Activated CD4-positive, alpha-beta T cell treated with anti-CD3 and anti-CD28 coated beads, Interleukin-2, amount 10 ng/mL, durations not matched to agents 24 days and 14 days (primary cell): ENCODE data around the gene CRYGB. TPM values are rescaled to one million over a fixed set of nuclear protein-coding genes. Genes with fewer than 3 reads are reported as not detected.
A peak's percentile ranks its signal among the peaks of the same experiment; 100 is the strongest.

Source experiments
- DNase-seq: peaks from one replicate; pipeline ENCODE4 v3.0.0; 2022
- H3K27ac Mint-ChIP-seq: one replicate; pipeline ENCODE4 v1.8.0; 2022; ENCODE audit warnings: mild to moderate bottlenecking, mixed read lengths
- H3K27me3 Mint-ChIP-seq: one replicate; pipeline ENCODE4 v1.8.0; 2022; ENCODE audit warnings: mixed read lengths
- H3K36me3 Mint-ChIP-seq: one replicate; pipeline ENCODE4 v1.8.0; 2022; ENCODE audit warnings: low read depth, mild to moderate bottlenecking, mixed read lengths
- H3K4me1 Mint-ChIP-seq: one replicate; pipeline ENCODE4 v1.8.0; 2021; ENCODE audit warnings: mixed read lengths
- H3K4me3 Mint-ChIP-seq: one replicate; pipeline ENCODE4 v1.8.0; 2022; ENCODE audit warnings: mild to moderate bottlenecking, moderate library complexity, mixed read lengths
- H3K9me3 Mint-ChIP-seq: one replicate; pipeline ENCODE4 v1.8.0; 2021; ENCODE audit warnings: mixed read lengths
- intact Hi-C: fragments of 100-400 bp; cut with micrococcal nuclease; formaldehyde crosslinking; loops from one replicate; pipeline ENCODE4 v1.15.1; 2023
- total RNA-seq: library from RNA; stranded (reverse); gene quantifications from 2 replicates; pipeline ENCODE4 v1.2.3, GENCODE V29; 2022

The CRYGB gene
- total RNA-seq, 1 donor from 2014 or later, result not detected

GRCh38 chr2:208175069-208175839 lies 29.3 kb upstream of the CRYGB start:
- intact Hi-C loops, result loop anchor here (1.0 to 5.0 kb wide), 2 partner anchors 79 to 1032 kb away; no protein-coding TSS in a partner anchor
- Mint-ChIP-seq H3K36me3 (no peaks in the 10 kb centered on the region), H3K27me3 (peaks cover 6% of the 10 kb centered on the region), H3K4me1 (peaks cover 5% of the 10 kb centered on the region), H3K4me3 (no peak overlapping the region), H3K9me3 (no peaks in the 10 kb centered on the region), H3K27ac (no peak overlapping the region)
- peak; percentile 88 for DNase-seq

- Mint-ChIP-seq H3K27ac (no peak overlapping the region), H3K27me3 (peaks cover 10% of the 10 kb centered on the region), H3K36me3 (no peaks in the 10 kb centered on the region), H3K9me3 (no peaks in the 10 kb centered on the region), H3K4me3 (no peak overlapping the region), H3K4me1 (peaks cover 5% of the 10 kb centered on the region)
- DNase-seq, result no peak
- intact Hi-C loops, result no loop called here
Measured at GRCh38 chr2:208174144-208174543, 28.2 kb upstream of the CRYGB start.

- no peaks in the 10 kb centered on the region for H3K9me3 Mint-ChIP-seq
- no peaks in the 10 kb centered on the region for H3K36me3 Mint-ChIP-seq
- peaks cover 5% of the 10 kb centered on the region for H3K4me1 Mint-ChIP-seq
- intact Hi-C loops, result no loop called here
- DNase-seq, result no peak
- H3K27ac Mint-ChIP-seq, result no peak overlapping the region
- H3K4me3 Mint-ChIP-seq, result no peak overlapping the region
- H3K27me3 Mint-ChIP-seq, result peaks cover 10% of the 10 kb centered on the region
Measured at GRCh38 chr2:208172125-208172524, 26.2 kb upstream of the CRYGB start.

- no peak for DNase-seq
- Mint-ChIP-seq H3K27me3 (peaks cover 6% of the 10 kb centered on the region), H3K4me1 (no peaks in the 10 kb centered on the region), H3K9me3 (no peaks in the 10 kb centered on the region), H3K27ac (no peak overlapping the region), H3K36me3 (no peaks in the 10 kb centered on the region), H3K4me3 (no peak overlapping the region)
- intact Hi-C loops, result no loop called here
Measured at GRCh38 chr2:208164951-208165755, 19.2 kb upstream of the CRYGB start.

- H3K9me3 Mint-ChIP-seq, result no peaks in the 10 kb centered on the region
- peaks cover 4% of the 10 kb centered on the region for H3K27me3 Mint-ChIP-seq
- no peaks in the 10 kb centered on the region for H3K4me1 Mint-ChIP-seq
- H3K27ac Mint-ChIP-seq, result no peak within 1 kb of the TSS
- H3K36me3 Mint-ChIP-seq, result no peaks in the 10 kb centered on the region
- no peak within 1 kb of the TSS for H3K4me3 Mint-ChIP-seq
- intact Hi-C loops, result no loop called here
- DNase-seq, result no peak
Measured at GRCh38 chr2:208163489-208163888, 17.5 kb upstream of the CRYGB start, which contains the start of gene CRYGA. TSS of gene CRYGA (minus strand) at chr2:208163589. CDS start at chr2:208163556, 33 bp downstream.

- H3K9me3 Mint-ChIP-seq, result no peaks in the 10 kb centered on the region
- no peak overlapping the region for H3K27ac Mint-ChIP-seq
- no peaks in the 10 kb centered on the region for H3K4me1 Mint-ChIP-seq
- no peak overlapping the region for H3K4me3 Mint-ChIP-seq
- peaks cover 7% of the 10 kb centered on the region for H3K27me3 Mint-ChIP-seq
- H3K36me3 Mint-ChIP-seq, result no peaks in the 10 kb centered on the region
- DNase-seq, result no peak
- intact Hi-C loops, result no loop called here
Measured at GRCh38 chr2:208156439-208156838, 10.5 kb upstream of the CRYGB start.

GRCh38 chr2:208153156-208153555 lies 7.2 kb upstream of the CRYGB start:
- no peaks in the 10 kb centered on the region for H3K36me3 Mint-ChIP-seq
- no peak overlapping the region for H3K4me3 Mint-ChIP-seq
- H3K27ac Mint-ChIP-seq, result no peak overlapping the region
- no peaks in the 10 kb centered on the region for H3K9me3 Mint-ChIP-seq
- H3K27me3 Mint-ChIP-seq, result peaks cover 12% of the 10 kb centered on the region
- no peaks in the 10 kb centered on the region for H3K4me1 Mint-ChIP-seq
- no peak for DNase-seq
- intact Hi-C loops, result no loop called here

- intact Hi-C loops, result no loop called here
- no peak for DNase-seq
- Mint-ChIP-seq H3K27me3 (peaks cover 12% of the 10 kb centered on the region), H3K27ac (no peak overlapping the region), H3K4me1 (no peaks in the 10 kb centered on the region), H3K9me3 (no peaks in the 10 kb centered on the region), H3K36me3 (no peaks in the 10 kb centered on the region), H3K4me3 (no peak overlapping the region)
Measured at GRCh38 chr2:208150956-208151355, 5.0 kb upstream of the CRYGB start.

- intact Hi-C loops, result no loop called here
Measured at GRCh38 chr2:208150094-208150493, 4.1 kb upstream of the CRYGB start.

GRCh38 chr2:208148803-208149202 lies 2.8 kb upstream of the CRYGB start:
- no peak for DNase-seq
- H3K4me3 Mint-ChIP-seq, result no peak overlapping the region
- H3K9me3 Mint-ChIP-seq, result no peaks in the 10 kb centered on the region
- H3K27me3 Mint-ChIP-seq, result peaks cover 12% of the 10 kb centered on the region
- no peak overlapping the region for H3K27ac Mint-ChIP-seq
- H3K4me1 Mint-ChIP-seq, result no peaks in the 10 kb centered on the region
- intact Hi-C loops, result no loop called here
- no peaks in the 10 kb centered on the region for H3K36me3 Mint-ChIP-seq

More at GRCh38 chr2:208150094-208150493, 4.1 kb upstream of the CRYGB start:
- DNase-seq, result no peak
- H3K27me3 Mint-ChIP-seq, result peaks cover 12% of the 10 kb centered on the region
- H3K4me3 Mint-ChIP-seq, result no peak overlapping the region
- no peak overlapping the region for H3K27ac Mint-ChIP-seq
- H3K9me3 Mint-ChIP-seq, result no peaks in the 10 kb centered on the region
- H3K36me3 Mint-ChIP-seq, result no peaks in the 10 kb centered on the region
- H3K4me1 Mint-ChIP-seq, result no peaks in the 10 kb centered on the region

GRCh38 chr2:208147759-208148158 lies 1.8 kb upstream of the CRYGB start:
- no peaks in the 10 kb centered on the region for H3K4me1 Mint-ChIP-seq
- no peak overlapping the region for H3K4me3 Mint-ChIP-seq
- intact Hi-C loops, result no loop called here

GRCh38 chr2:208147008-208147407 lies 1.1 kb upstream of the CRYGB start:
- H3K36me3 Mint-ChIP-seq, result no peaks in the 10 kb centered on the region
- intact Hi-C loops, result no loop called here
- DNase-seq, result no peak
- no peaks in the 10 kb centered on the region for H3K9me3 Mint-ChIP-seq
- H3K4me1 Mint-ChIP-seq, result no peaks in the 10 kb centered on the region
- no peak overlapping the region for H3K27ac Mint-ChIP-seq
- H3K4me3 Mint-ChIP-seq, result no peak overlapping the region
- peaks cover 6% of the 10 kb centered on the region for H3K27me3 Mint-ChIP-seq

More at GRCh38 chr2:208147759-208148158, 1.8 kb upstream of the CRYGB start:
- H3K27ac Mint-ChIP-seq, result no peak overlapping the region
- peaks cover 10% of the 10 kb centered on the region for H3K27me3 Mint-ChIP-seq
- H3K36me3 Mint-ChIP-seq, result no peaks in the 10 kb centered on the region
- no peak for DNase-seq
- no peaks in the 10 kb centered on the region for H3K9me3 Mint-ChIP-seq

GRCh38 chr2:208142925-208143799 lies 2.8 kb downstream of the CRYGB start:
- Mint-ChIP-seq H3K27me3 (no peaks in the 10 kb centered on the region), H3K27ac (no peak overlapping the region), H3K36me3 (no peaks in the 10 kb centered on the region), H3K4me1 (no peaks in the 10 kb centered on the region), H3K9me3 (no peaks in the 10 kb centered on the region), H3K4me3 (no peak overlapping the region)
- DNase-seq, result no peak
- intact Hi-C loops, result no loop called here
